OCI-M2 (cell line): ENCODE measurements around the gene CCDC8.
"Not testable (repeated sequence)": the region's sequence is repeated elsewhere in the genome, so short reads cannot be mapped to it uniquely, and the experiment has no call there.

Experiments used
- DNase-seq: peaks from one replicate; lab custom pipeline; 2025; ENCODE audit not compliant: unreplicated experiment; lab: John Stamatoyannopoulos, UW

The CCDC8 gene

DNA sequence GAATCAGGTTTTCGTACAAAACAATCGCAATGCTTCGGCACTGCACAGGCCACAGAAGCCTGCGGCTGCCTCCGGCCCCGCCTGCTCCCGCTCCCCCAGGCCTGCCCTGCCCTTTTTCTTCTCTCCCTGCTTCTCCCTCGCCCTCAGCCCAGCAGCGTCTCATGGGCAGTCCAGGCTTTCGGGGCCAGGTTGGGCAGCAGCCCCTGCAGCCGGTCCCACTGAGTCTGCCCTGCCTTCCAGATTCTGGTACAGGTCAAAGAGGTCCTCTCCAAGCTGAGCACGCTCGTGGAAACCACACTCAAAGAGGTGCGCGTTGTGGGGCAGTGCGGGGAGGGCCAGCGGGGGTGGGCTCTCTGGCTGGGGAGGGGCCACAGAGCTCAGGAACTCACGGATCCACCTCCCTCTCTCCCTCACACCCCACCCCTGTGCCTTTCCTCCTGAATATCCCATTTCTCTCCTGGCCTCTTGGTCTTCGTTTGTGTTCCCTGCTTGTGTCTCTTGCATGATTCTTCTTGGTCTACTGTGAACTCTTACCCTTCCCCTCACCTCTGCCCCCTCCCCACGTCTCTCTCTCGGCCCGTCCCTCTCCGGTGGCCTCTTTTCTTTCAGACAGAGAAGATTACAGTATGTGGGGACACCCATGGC is 30.1 kb downstream of the CCDC8 start:
- no peak for DNase-seq

DNA sequence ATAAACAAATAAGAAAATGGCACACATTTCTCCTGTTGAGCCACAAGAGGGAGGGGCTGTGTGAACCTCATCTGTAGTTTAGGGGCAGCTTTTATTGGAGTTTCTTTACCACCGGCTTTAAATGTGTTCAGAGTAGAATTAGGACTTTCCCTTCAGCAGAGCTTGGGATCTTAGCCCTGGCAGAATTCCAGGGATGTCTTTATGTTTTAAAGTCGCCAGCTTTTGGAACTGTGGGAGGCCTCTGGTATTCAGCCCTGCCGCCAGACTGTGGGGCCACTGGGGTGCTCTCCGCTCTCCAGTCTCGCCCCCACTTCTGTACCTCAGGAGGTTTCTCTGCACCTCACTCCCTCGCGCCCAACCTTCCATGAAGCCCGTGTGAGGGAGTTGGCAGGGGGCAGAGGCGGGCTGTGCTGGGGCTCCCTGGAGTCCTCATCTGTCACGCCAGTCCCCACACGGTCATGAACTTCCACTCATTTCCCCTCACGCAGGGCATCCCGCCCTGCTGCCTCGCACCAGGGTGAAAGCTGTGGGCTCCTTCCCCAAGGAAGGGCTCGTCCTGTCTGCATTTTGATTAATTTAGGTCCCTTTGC is 31.5 kb downstream of the CCDC8 start:
- no peak for DNase-seq

- DNase-seq: no peak
Observed at GRCh38 chr19:46381346-46381745, 32.0 kb downstream of the CCDC8 start.

DNA sequence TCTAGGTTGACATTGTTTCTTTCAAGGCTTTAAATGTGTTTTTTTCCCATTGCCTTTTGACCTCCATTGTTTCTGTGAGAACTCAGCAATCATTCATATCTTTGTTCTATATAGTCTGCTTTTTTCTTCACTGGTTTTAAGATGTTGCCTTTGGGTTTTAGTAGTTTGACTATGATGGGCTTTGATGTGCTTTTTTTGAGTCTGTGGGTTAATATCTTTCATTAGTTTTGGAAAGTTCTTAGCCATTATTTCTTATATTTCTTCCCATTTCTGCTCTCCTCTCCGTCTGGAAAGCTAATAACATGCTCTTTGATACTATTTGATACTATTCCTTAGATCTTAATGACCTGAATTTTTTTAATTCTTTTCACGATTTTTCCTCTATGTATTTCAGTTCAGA is 32.7 kb downstream of the CCDC8 start:
- no peak for DNase-seq

- no peak for DNase-seq
Observed at GRCh38 chr19:46378268-46378667, 35.1 kb downstream of the CCDC8 start.

- DNase-seq: no peak
Observed at GRCh38 chr19:46376241-46377153, 36.9 kb downstream of the CCDC8 start.

DNA sequence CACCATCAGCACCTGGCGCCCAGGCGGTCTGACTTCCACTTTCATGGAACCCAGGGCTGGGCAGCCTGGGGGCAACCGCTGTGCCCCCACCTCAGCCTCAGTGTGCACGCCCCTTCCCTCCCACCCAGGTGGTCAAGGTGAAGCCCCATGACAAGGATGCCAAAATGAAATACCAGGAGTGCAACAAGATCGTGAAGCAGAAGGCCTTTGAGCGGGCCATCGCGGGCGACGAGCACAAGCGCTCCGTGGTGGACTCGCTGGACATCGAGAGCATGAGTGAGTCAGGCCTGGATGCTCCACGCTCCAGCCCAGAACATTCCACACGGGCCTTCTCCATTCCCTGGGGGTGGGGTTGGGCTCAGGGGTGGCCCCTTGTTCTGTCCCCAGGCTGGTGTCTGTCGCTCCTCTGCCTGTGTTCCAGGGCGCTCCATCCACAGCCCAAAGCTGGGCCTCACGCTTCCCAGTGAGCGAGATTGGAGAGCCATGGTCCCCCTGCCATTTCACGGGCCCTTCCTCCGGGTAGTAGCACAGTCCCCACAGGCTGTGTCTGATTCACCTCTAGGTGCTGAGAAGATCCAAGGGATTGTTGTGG is 37.8 kb downstream of the CCDC8 start:
- DNase-seq: not testable (repeated sequence)

GRCh38 chr19:46374536-46375475 is 38.6 kb downstream of the CCDC8 start:
- no peak for DNase-seq

- no peak for DNase-seq
Observed at GRCh38 chr19:46373491-46374359, 39.6 kb downstream of the CCDC8 start.

DNA sequence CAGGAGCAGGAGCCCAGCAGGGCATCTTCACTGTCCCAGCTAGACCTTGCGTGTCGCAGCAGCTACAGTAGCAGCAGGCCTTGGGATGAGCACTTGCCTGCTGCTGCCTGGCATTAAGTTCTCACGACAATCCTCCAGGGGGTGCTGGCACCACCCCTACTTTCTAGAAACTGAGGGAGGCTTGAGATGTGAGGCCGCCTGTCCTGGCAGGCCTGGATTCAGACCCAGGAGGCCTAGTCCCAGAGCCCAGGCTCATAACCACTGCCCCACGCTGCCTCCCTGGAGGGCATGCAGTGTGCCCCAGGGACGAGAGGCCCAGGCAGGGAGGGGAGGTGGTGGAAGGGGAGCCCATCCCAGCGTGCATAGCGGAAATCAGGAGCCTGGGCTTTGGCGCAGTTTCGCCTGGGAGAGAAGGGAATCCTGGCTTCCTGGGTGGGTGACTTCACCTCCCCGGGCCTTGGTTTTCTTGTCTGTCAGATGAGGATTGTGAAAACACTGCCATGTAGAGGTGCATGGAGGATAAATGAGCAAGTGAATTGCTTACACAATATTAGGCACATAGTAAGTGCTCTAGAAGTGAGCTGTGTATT is 40.4 kb downstream of the CCDC8 start:
- DNase-seq: no peak

GRCh38 chr19:46371371-46371901 is 41.9 kb downstream of the CCDC8 start:
- no peak for DNase-seq

GRCh38 chr19:46369817-46370216 is 43.5 kb downstream of the CCDC8 start:
- no peak for DNase-seq

DNA sequence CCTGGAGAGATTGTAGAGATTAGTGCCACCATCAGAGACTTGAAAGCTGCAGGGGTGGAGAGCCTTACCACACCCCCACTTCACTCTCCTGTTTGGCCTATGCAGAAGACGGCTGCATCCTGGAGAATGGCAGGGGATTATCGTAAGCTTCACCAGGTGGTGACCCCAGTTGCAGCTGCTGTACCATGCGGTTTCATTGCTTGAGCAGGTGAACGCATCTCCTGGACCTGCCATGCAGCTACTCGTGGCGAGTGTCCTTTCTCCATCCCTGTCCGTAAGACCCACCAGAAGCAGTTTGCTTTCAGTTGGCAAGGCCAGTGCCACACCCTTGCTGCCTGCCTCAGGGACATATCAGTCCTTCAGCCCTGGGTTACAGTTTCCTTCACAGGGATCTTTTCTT is 45.2 kb downstream of the CCDC8 start:
- no peak for DNase-seq

DNA sequence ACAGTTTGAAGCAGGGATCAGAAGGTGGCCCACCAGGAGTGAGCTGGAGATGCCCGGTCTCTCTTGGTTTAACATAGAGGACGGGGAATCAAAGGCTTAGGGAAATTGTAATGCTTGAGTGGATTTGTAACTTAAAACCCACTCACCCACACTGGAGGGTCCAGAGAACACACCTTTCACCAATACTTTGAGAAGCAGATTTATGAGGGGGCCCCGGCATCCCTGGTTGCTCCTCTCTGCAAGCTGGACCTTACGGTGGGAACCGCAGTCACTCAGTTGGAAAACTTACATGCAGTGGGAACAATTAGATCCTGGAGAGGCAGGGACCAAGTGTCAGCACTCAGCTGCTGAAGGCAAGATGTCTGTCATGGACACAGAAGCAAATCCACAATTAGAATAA is 45.9 kb downstream of the CCDC8 start:
- no peak for DNase-seq

- no peak for DNase-seq
Observed at GRCh38 chr19:46366620-46367292, 46.6 kb downstream of the CCDC8 start.

DNA sequence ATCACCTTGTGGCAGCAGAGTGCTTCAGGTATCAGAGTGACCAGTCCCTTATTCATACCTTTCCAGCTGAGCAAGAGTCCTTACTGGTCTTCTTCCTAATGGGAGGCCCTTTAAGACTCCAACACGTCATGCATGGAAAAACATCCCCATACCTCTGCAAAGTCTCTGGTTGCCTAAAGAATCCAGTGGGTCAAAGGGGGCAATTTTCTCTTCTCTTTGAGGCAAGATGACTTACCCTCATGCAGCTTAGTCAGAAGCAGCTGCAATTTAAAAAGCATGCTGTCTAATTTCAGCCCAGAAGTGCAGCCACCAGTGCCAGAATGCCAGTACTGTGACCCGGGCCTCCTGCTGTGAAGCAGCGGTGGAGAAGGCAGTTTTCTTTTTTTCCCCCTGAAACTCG is 47.8 kb downstream of the CCDC8 start:
- no peak for DNase-seq

GRCh38 chr19:46364359-46364758 is 49.0 kb downstream of the CCDC8 start:
- DNase-seq: no peak

GRCh38 chr19:46361915-46362314 is 51.4 kb downstream of the CCDC8 start:
- no peak for DNase-seq
